H9 (cell line): Measurements from ENCODE around the gene PDE2A. TPM values are rescaled to one million over a fixed set of nuclear protein-coding genes. Genes with fewer than 3 reads are reported as not detected.

ENCODE experiments used
- DNase-seq: peaks from one replicate; pipeline ENCODE4 v3.0.0-alpha.2; 2017
- H2AFZ ChIP-seq: one replicate; pipeline ENCODE4 v1.6.1; 2013; ENCODE audit warnings: mild to moderate bottlenecking, low read length, control low read depth, moderate library complexity
- H2AK5ac ChIP-seq: 2 replicates; pipeline ENCODE4 v1.6.1; 2013; ENCODE audit warnings: low read length, control low read depth, mixed read lengths; ENCODE audit not compliant: insufficient read length
- H2BK120ac ChIP-seq: one replicate; pipeline ENCODE4 v1.6.1; 2013; ENCODE audit warnings: low read depth, mild to moderate bottlenecking, low read length, control low read depth, inconsistent platforms; ENCODE audit not compliant: poor library complexity, severe bottlenecking
- H2BK12ac ChIP-seq: 2 replicates; pipeline ENCODE4 v1.6.1; 2013; ENCODE audit warnings: low read length, control low read depth, mixed read lengths, low read depth; ENCODE audit not compliant: insufficient read length
- H2BK15ac ChIP-seq: 2 replicates; pipeline ENCODE4 v1.6.1; 2013; ENCODE audit warnings: low read depth, low read length, control low read depth
- H2BK20ac ChIP-seq: one replicate; pipeline ENCODE4 v1.6.1; 2013; ENCODE audit warnings: low read depth, mild to moderate bottlenecking, low read length, control low read depth, inconsistent platforms; ENCODE audit not compliant: poor library complexity, severe bottlenecking
- H2BK5ac ChIP-seq: 2 replicates; pipeline ENCODE4 v1.6.1; 2013; ENCODE audit warnings: low read length, control low read depth, mixed read lengths; ENCODE audit not compliant: insufficient read length
- H3K14ac ChIP-seq: 2 replicates; pipeline ENCODE4 v1.6.1; 2013; ENCODE audit warnings: low read length, control low read depth; ENCODE audit not compliant: insufficient read depth
- H3K18ac ChIP-seq: 2 replicates; pipeline ENCODE4 v1.6.1; 2013; ENCODE audit warnings: low read depth, mild to moderate bottlenecking, mixed read lengths, low read length, control low read depth; ENCODE audit not compliant: insufficient read length
- H3K23ac ChIP-seq: 2 replicates; pipeline ENCODE4 v1.6.1; 2013; ENCODE audit warnings: low read length, control low read depth, mixed read lengths, low read depth; ENCODE audit not compliant: insufficient read length
- H3K23me2 ChIP-seq: 2 replicates; pipeline ENCODE4 v1.6.1; 2013; ENCODE audit warnings: low read depth, mild to moderate bottlenecking, mixed read lengths, low read length, control low read depth; ENCODE audit not compliant: insufficient read length, poor library complexity, severe bottlenecking
- H3K27ac ChIP-seq: 2 replicates; pipeline ENCODE4 v1.5.1; 2013; ENCODE audit warnings: low read length, control low read depth, mixed read lengths, low read depth; ENCODE audit not compliant: insufficient read length
- H3K27me3 ChIP-seq: 2 replicates; pipeline ENCODE4 v1.6.1; 2013; ENCODE audit warnings: low read length, control low read depth, inconsistent platforms; ENCODE audit not compliant: insufficient read depth
- H3K4ac ChIP-seq: 2 replicates; pipeline ENCODE4 v1.6.1; 2013; ENCODE audit warnings: low read depth, mild to moderate bottlenecking, control low read depth, inconsistent platforms, low read length, moderate library complexity
- H3K4me1 ChIP-seq: 2 replicates; pipeline ENCODE4 v1.6.1; 2013; ENCODE audit warnings: low read length, control low read depth, inconsistent platforms; ENCODE audit not compliant: insufficient read depth
- H3K4me2 ChIP-seq: 2 replicates; pipeline ENCODE4 v1.6.1; 2013; ENCODE audit warnings: low read length, control low read depth, mixed read lengths; ENCODE audit not compliant: insufficient read length, insufficient read depth
- H3K56ac ChIP-seq: 2 replicates; pipeline ENCODE4 v1.6.1; 2013; ENCODE audit warnings: low read depth, mild to moderate bottlenecking, mixed read lengths, low read length, control low read depth; ENCODE audit not compliant: insufficient read length
- H3K79me1 ChIP-seq: 2 replicates; pipeline ENCODE4 v1.6.1; 2013; ENCODE audit warnings: low read depth, mild to moderate bottlenecking, moderate library complexity, low read length, control low read depth, inconsistent platforms; ENCODE audit not compliant: insufficient read depth, poor library complexity, severe bottlenecking
- H3K79me2 ChIP-seq: 2 replicates; pipeline ENCODE4 v1.6.1; 2013; ENCODE audit warnings: low read length, control low read depth, inconsistent platforms; ENCODE audit not compliant: insufficient read depth
- H3K9ac ChIP-seq: 2 replicates; pipeline ENCODE4 v1.6.1; 2013; ENCODE audit warnings: low read length, control low read depth, mixed read lengths; ENCODE audit not compliant: insufficient read length; ENCODE audit errors: extremely low read depth
- H3K9me3 ChIP-seq: one replicate; pipeline ENCODE4 v1.6.1; 2013; ENCODE audit warnings: low read depth, low read length, inconsistent platforms; ENCODE audit not compliant: control insufficient read depth
- H3T11ph ChIP-seq: one replicate; pipeline ENCODE4 v1.6.1; 2013; ENCODE audit warnings: mild to moderate bottlenecking, low read length, control low read depth, inconsistent platforms
- H4K20me1 ChIP-seq: one replicate; pipeline ENCODE4 v1.6.1; 2013; ENCODE audit not compliant: control insufficient read depth, insufficient read length, insufficient read depth
- H4K5ac ChIP-seq: 2 replicates; pipeline ENCODE4 v1.6.1; 2013; ENCODE audit warnings: low read depth, mild to moderate bottlenecking, mixed read lengths, low read length, control low read depth; ENCODE audit not compliant: insufficient read length
- H4K8ac ChIP-seq: replicated peaks from 2 replicates; pipeline ENCODE4 v1.6.1; 2013; ENCODE audit warnings: low read length, control low read depth, mixed read lengths, low read depth; ENCODE audit not compliant: insufficient read length
- H4K91ac ChIP-seq: 2 replicates; pipeline ENCODE4 v1.6.1; 2013; ENCODE audit warnings: low read depth, mild to moderate bottlenecking, moderate library complexity, mixed read lengths, low read length, control low read depth; ENCODE audit not compliant: insufficient read length
- H3K27ac Mint-ChIP-seq, 3 experiments: 2 replicates in 2 of 3; 3 replicates in 1 of 3; pipeline ENCODE4 v1.8.0; 2020 to 2021; ENCODE audit warnings: mixed read lengths in 3 of 3, mild to moderate bottlenecking in 1 of 3, moderate library complexity in 1 of 3
- H3K27me3 Mint-ChIP-seq: 2 replicates; pipeline ENCODE4 v1.8.0; 2021; ENCODE audit warnings: low read depth, mild to moderate bottlenecking, moderate library complexity, mixed read lengths
- H3K36me3 Mint-ChIP-seq, 3 experiments: 2 replicates in 2 of 3; 3 replicates in 1 of 3; pipeline ENCODE4 v1.8.0; 2020 to 2021; ENCODE audit warnings: low read depth in 3 of 3, mixed read lengths in 3 of 3; ENCODE audit not compliant: insufficient read depth in 1 of 3
- H3K4me1 Mint-ChIP-seq, 2 experiments: 2 replicates each; pipeline ENCODE4 v1.8.0; 2020; ENCODE audit warnings: mixed read lengths in 2 of 2
- H3K4me3 Mint-ChIP-seq, 2 experiments: 2 replicates in 1 of 2; 3 replicates in 1 of 2; pipeline ENCODE4 v1.8.0; 2020 to 2021; ENCODE audit warnings: mild to moderate bottlenecking in 2 of 2, mixed read lengths in 2 of 2, moderate library complexity in 1 of 2
- H3K9me3 Mint-ChIP-seq, 2 experiments: 2 replicates in 1 of 2; 3 replicates in 1 of 2; pipeline ENCODE4 v1.8.0; 2020; ENCODE audit warnings: mild to moderate bottlenecking in 2 of 2, mixed read lengths in 2 of 2, moderate library complexity in 1 of 2
- whole genome bisulfite sequencing: extraction: QIAGEN DNeasy Blood & Tissue Kit; methylation state at CpG from one replicate; pipeline ENCODE4 v1.1.7; 2013; ENCODE audit warnings: missing lambda C conversion rate, low lambda C conversion rate, mixed read lengths; ENCODE audit not compliant: insufficient read length; ENCODE audit errors: extremely low coverage; 5-methylcytosine and 5-hydroxymethylcytosine counted together
- total RNA-seq: library from RNA; stranded (reverse); gene quantifications from 2 replicates; pipeline ENCODE4 v1.2.1, GENCODE V29; 2021
- TF ChIP-seq, protein P1 (sequence below): fragments of 200-600 bp; sonication (generic); conservative IDR thresholded peaks from 3 replicates; pipeline ENCODE4 v1.8.0; 2021; ENCODE audit warnings: antibody characterized with exemption, mild to moderate bottlenecking

The PDE2A gene
- total RNA-seq, 1 experiment from 2014 or later = 3.4 TPM

- Histone ChIP-seq H3K79me2 (no peaks in the 10 kb centered on the region), H2BK120ac (no peak overlapping the region), H3K4me2 (no peak overlapping the region), H3K23me2 (peaks cover 2% of the 10 kb centered on the region), H3K27me3 (no peaks in the 10 kb centered on the region), H2BK20ac (no peak overlapping the region), H4K20me1 (no peaks in the 10 kb centered on the region), H3K14ac (no peak overlapping the region), H3K56ac (no peak overlapping the region), H3K23ac (no peak overlapping the region), H3K9me3 (no peaks in the 10 kb centered on the region), H2BK5ac (no peak overlapping the region), H2AK5ac (no peak overlapping the region), H3K18ac (no peak overlapping the region), H4K91ac (no peak overlapping the region), H4K5ac (no peak overlapping the region), H3T11ph (no peak overlapping the region), H2BK12ac (no peak overlapping the region), H3K4ac (no peak overlapping the region), H3K9ac (no peak overlapping the region), H4K8ac (no peak overlapping the region), H2BK15ac (no peak overlapping the region), H3K27ac (no peak overlapping the region), H2AFZ (no peak overlapping the region), H3K4me1 (no peaks in the 10 kb centered on the region), H3K79me1 (no peaks in the 10 kb centered on the region)
- peaks cover 0 to 15% of the 10 kb centered on the region in 2 experiments; a peak in 3 of 4 replicates for H3K4me1 Mint-ChIP-seq
- H3K36me3 Mint-ChIP-seq = 0 out of 7 replicates have a peak, but pooled peaks cover 0 to 2% (median 0%) of the 10 kb centered on the region in 3 experiments
- no peak overlapping the region for H3K27ac Mint-ChIP-seq
- no peaks in the 10 kb centered on the region for H3K9me3 Mint-ChIP-seq
- H3K27me3 Mint-ChIP-seq = peaks cover 52% of the 10 kb centered on the region
- TF ChIP-seq, protein P1, sequence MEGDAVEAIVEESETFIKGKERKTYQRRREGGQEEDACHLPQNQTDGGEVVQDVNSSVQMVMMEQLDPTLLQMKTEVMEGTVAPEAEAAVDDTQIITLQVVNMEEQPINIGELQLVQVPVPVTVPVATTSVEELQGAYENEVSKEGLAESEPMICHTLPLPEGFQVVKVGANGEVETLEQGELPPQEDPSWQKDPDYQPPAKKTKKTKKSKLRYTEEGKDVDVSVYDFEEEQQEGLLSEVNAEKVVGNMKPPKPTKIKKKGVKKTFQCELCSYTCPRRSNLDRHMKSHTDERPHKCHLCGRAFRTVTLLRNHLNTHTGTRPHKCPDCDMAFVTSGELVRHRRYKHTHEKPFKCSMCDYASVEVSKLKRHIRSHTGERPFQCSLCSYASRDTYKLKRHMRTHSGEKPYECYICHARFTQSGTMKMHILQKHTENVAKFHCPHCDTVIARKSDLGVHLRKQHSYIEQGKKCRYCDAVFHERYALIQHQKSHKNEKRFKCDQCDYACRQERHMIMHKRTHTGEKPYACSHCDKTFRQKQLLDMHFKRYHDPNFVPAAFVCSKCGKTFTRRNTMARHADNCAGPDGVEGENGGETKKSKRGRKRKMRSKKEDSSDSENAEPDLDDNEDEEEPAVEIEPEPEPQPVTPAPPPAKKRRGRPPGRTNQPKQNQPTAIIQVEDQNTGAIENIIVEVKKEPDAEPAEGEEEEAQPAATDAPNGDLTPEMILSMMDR = no peak
- no CpG with 5 or more reads among the region's 13 CpGs for WGBS
- H3K4me3 Mint-ChIP-seq = no peak overlapping the region
- DNase-seq = no peak
These were observed 95.0 kb downstream of the PDE2A start for GRCh38 chr11:72578991-72579815.
